Measurements from ENCODE around the gene CD300LD. TPM values are rescaled to one million over a fixed set of nuclear protein-coding genes. Genes with fewer than 3 reads are reported as not detected.
"Not testable (repeated sequence)": the region's sequence is repeated elsewhere in the genome, so short reads cannot be mapped to it uniquely, and the experiment has no call there.

CD300LD gene
- polyA plus RNA-seq, 1 experiment = not detected

DNA sequence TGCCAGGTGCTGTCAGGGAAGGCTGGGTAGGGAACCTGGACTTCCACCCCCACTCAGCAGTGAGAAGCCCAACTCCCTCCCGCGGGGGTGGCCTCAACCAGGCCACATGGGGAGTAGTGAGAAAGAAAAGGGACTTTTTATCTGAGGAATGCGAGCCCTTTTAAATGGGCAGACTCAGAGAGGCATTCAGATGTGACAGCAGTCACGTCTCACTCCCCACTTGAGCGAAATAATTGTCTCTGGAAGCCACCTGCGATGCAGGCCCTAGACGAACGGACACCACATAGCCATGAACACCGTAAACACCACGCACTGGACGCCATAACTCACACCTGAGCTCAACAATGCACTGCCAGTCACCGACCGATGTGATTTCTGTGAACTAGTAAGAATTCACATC lies 43.3 kb upstream of the CD300LD start:
- no peaks in the 10 kb centered on the region for H3K36me3 ChIP-seq (ENCODE audit: control insufficient read depth, insufficient read depth, low read length)
- peaks cover 1% of the 10 kb centered on the region; the same call in 1 of the 2 replicates for H3K27me3 ChIP-seq (ENCODE audit: control insufficient read depth, insufficient read depth, low read length)
- DNase-seq (ENCODE audit: low read depth) = no peak
- H3K4me3 ChIP-seq (ENCODE audit: low read depth, low read length) = no peak overlapping the region
- ChIA-PET POLR2A (no interaction called here), CTCF (no interaction called here)
- TF ChIP-seq, protein P1, sequence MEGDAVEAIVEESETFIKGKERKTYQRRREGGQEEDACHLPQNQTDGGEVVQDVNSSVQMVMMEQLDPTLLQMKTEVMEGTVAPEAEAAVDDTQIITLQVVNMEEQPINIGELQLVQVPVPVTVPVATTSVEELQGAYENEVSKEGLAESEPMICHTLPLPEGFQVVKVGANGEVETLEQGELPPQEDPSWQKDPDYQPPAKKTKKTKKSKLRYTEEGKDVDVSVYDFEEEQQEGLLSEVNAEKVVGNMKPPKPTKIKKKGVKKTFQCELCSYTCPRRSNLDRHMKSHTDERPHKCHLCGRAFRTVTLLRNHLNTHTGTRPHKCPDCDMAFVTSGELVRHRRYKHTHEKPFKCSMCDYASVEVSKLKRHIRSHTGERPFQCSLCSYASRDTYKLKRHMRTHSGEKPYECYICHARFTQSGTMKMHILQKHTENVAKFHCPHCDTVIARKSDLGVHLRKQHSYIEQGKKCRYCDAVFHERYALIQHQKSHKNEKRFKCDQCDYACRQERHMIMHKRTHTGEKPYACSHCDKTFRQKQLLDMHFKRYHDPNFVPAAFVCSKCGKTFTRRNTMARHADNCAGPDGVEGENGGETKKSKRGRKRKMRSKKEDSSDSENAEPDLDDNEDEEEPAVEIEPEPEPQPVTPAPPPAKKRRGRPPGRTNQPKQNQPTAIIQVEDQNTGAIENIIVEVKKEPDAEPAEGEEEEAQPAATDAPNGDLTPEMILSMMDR (IDR thresholded peaks at IDR 0.05; ENCODE audit: insufficient read depth, low read depth, low read length) = no peak

DNA sequence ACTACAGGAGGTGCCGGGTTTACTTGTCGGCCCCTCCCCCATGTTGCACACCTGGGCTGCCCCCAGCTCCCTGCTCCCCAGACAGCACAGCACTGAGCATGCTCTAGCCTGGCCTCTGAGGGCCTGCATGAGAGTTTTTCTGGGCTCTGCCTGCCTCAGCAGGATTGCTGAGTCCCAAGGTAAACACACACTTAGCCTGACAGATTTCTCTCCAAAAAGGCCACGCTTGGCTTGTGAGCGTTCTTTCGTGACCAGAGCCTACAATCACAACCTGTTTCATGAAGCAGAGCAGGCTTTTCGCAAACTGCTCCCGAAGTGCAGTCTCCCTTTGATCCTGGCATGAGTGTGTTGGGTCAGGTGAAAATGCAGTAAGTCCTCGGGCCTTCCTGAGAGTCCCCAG lies 41.2 kb upstream of the CD300LD start:
- Histone ChIP-seq H3K4me3 (ENCODE audit: low read depth, low read length) (no peak overlapping the region), H3K36me3 (ENCODE audit: control insufficient read depth, insufficient read depth, low read length) (no peaks in the 10 kb centered on the region), H3K27me3 (ENCODE audit: control insufficient read depth, insufficient read depth, low read length) (peaks cover 1% of the 10 kb centered on the region; the same call in 1 of the 2 replicates)
- TF ChIP-seq, protein P1 (IDR thresholded peaks at IDR 0.05; ENCODE audit: insufficient read depth, low read depth, low read length) = no peak
- POLR2A ChIA-PET = no interaction called here
- CTCF ChIA-PET = no interaction called here
- DNase-seq (ENCODE audit: low read depth) = no peak

DNA sequence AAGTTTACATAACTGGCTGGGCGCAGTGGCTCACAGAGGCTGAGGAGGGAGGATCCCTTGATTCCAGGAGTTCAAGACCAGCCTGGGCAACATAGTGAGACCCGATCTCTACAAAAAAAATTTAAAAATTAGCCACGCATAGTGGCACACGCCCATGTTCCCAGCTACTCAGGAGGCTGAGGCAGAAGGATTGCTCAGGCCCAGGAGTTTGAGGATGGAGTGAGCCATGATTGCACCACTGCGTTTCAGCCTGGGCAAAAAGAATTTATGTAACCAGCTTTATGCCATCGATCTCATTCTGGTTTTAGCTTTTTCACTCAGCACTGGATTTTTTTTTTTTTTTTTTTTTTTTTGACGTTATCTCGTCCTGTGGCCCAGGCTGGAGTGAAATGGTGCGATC lies 40.5 kb upstream of the CD300LD start:
- no peak for DNase-seq (ENCODE audit: low read depth)
- TF ChIP-seq, protein P1 (IDR thresholded peaks at IDR 0.05; ENCODE audit: insufficient read depth, low read depth, low read length) = no peak
- Histone ChIP-seq H3K27me3 (ENCODE audit: control insufficient read depth, insufficient read depth, low read length) (no peaks in the 10 kb centered on the region; the same call in 1 of the 2 replicates), H3K4me3 (ENCODE audit: low read depth, low read length) (no peak overlapping the region), H3K36me3 (ENCODE audit: control insufficient read depth, insufficient read depth, low read length) (no peaks in the 10 kb centered on the region)
- POLR2A ChIA-PET = no interaction called here
- CTCF ChIA-PET = no interaction called here

DNA sequence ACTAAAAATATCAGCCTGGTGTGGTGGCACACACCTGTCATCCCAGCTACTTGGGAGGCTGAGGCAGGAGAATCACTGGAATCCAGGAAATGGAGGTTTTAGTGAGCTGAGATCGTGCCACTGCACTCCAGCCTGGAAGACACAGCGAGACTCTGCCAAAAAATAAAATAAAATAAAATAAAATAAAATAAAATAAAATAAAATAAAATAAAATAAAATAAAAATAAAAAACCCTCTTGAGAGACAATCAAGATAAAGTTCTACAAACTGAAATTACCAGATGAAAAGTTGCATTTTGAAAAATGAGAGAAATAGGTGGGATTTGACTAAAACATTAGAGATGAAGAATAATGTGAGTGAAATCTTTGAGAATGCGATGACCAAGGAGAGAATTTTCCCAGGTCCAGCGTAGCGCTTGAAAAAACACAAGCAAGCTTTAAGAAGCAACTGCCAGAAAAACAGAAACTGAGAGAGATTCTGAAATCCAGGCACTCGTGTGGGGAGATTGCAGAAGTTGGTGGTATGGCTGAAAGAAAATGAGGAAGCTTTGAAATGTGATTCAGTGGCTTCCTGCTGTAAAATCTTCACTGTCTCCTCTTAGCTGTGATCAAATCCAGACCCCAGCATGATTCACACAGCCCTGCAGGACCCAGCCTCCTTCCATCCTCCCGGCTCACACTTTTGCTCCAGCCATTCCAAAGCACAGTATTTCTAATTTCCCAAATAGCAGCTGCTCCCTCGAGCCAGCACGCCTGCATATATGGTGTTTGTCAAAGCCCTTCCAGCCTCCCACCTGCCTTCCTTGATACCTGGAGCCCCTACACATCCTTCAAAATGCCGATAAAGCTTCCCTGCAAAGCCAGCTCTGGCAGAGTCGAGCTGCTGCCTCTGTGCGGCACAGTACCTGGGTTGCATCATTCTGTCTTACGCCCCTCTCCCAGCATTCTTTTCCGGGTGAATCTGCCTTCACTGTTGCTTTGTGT lies 39.7 kb upstream of the CD300LD start:
- POLR2A ChIA-PET = no interaction called here
- Histone ChIP-seq H3K36me3 (ENCODE audit: control insufficient read depth, insufficient read depth, low read length) (no peaks in the 10 kb centered on the region), H3K4me3 (ENCODE audit: low read depth, low read length) (no peak overlapping the region), H3K27me3 (ENCODE audit: control insufficient read depth, insufficient read depth, low read length) (no peaks in the 10 kb centered on the region; the same call in 1 of the 2 replicates)
- TF ChIP-seq, protein P1 (IDR thresholded peaks at IDR 0.05; ENCODE audit: insufficient read depth, low read depth, low read length) = no peak
- CTCF ChIA-PET = no interaction called here
- no peak for DNase-seq (ENCODE audit: low read depth)

DNA sequence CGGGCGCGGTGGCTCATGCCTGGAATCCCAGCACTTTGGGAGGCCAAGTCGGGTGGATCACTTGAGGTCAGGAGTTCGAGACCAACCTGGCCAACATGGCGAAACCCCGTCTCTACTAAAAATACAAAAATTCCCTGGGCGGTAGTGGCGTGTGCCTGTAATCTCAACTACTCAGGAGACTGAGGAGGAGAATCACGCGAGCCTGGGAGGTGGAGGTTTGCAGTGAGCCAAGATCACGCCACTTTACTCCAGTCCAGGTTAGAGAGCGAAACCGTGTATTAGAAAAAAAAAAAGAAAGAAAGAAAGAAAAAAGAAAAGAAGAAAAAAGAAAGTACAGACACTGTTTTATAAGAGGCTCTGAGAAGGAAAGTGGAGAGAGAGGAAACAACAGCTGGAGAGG lies 38.2 kb upstream of the CD300LD start:
- POLR2A ChIA-PET; DNase-seq (ENCODE audit: low read depth); H3K36me3 ChIP-seq (ENCODE audit: control insufficient read depth, insufficient read depth, low read length); H3K4me3 ChIP-seq (ENCODE audit: low read depth, low read length); CTCF ChIA-PET; H3K27me3 ChIP-seq (ENCODE audit: control insufficient read depth, insufficient read depth, low read length): not testable (repeated sequence)

Measured in BJ (cell line).